ENCODE results near the gene LGALS1.
A peak's percentile ranks its signal among the peaks of the same experiment; 100 is the strongest.
"Not testable (repeated sequence)": the region's sequence is repeated elsewhere in the genome, so short reads cannot be mapped to it uniquely, and the experiment has no call there.

The LGALS1 gene

GRCh38 chr22:37639771-37640590 is 35.5 kb upstream of the LGALS1 start:
- DNase-seq, result peak; percentile 41

DNA sequence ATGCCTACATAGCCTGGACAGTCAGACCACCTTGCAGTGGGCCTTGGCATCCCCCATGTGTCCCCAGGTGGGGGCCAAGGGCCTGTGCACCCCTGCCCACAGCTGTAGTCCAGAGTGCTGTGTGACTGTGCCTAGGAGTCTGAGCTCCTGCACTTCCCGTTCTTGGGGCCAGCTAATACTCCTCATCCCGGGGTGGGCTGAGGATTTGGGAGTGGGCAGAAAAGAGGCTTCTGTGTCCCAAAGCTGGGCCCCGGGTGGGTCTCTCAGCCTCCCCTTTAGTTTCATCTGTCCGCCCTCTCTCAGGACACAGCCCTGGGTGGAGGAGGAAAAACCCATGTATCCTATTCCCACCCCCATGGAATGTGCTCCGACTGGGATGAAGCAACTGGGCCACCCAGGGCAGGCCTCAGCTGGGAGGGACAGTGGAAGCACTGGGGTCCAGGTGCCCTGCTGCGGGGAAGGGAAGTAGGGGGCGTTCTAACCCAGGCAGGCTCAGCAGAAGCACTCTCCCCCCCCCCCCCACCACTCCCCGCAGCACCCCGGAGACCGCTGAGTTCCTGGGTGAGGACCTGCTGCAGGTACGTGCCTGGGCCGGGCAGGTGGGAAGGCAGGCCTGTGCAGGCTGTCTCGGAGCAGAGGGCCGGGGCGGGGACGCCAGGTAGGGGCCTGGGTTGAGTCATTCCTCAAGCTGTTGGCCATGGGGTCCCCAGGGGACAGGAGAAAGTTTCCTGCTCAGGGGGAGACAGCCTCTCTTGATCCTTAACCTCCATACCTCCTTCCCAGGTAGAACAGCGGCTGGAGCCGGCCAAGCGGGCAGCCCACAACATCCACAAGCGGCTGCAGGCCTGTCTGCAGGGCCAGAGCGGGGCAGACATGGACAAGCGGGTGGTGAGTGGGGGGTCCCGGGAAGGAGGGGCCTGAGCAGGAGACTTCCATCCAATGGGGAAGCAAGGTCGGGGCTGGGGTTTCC is 34.6 kb upstream of the LGALS1 start:
- no peak for DNase-seq

- no peak for DNase-seq
Measured at GRCh38 chr22:37641561-37641949, 33.9 kb upstream of the LGALS1 start.

- DNase-seq, result peak; percentile 85
Measured at GRCh38 chr22:37643225-37643847, 32.1 kb upstream of the LGALS1 start.

DNA sequence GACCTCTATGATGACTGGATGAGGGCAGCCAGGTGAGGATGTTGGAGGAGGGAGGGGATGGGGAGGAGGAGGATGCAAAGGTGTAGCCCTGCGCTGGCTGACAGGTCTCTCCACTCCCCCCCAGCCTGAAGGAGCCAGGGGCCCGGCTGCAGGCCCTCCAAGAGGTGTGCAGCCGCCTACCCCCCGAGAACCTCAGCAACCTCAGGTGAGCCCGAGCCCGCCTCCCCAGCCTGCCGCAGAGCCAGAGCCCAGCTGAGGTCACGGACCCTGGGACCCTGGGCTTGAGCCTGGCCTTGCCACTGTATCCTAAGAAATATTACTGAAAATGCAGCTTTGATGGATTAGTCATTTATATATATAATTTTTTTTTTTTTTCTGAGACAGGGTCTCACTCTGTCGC is 28.1 kb upstream of the LGALS1 start:
- DNase-seq, result no peak

DNA sequence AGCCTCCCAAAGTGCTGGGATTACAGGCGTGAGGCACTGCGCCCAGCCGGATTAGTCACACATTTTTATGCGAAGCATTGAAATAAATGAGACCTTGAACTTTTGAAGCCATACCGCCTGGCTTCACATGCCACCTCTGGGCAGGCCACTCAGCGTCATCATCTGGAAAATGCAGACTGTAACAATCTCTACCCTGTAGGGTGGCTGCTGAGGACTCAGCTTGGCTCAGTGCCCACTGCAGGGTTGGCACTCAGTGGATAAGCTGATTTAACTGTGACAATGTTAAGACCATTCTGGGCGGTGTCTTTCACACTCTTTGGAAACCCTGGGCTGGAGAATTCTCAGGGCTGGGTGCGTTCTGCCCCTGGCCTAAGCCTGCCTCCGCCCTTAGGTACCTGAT is 27.5 kb upstream of the LGALS1 start:
- no peak for DNase-seq

DNA sequence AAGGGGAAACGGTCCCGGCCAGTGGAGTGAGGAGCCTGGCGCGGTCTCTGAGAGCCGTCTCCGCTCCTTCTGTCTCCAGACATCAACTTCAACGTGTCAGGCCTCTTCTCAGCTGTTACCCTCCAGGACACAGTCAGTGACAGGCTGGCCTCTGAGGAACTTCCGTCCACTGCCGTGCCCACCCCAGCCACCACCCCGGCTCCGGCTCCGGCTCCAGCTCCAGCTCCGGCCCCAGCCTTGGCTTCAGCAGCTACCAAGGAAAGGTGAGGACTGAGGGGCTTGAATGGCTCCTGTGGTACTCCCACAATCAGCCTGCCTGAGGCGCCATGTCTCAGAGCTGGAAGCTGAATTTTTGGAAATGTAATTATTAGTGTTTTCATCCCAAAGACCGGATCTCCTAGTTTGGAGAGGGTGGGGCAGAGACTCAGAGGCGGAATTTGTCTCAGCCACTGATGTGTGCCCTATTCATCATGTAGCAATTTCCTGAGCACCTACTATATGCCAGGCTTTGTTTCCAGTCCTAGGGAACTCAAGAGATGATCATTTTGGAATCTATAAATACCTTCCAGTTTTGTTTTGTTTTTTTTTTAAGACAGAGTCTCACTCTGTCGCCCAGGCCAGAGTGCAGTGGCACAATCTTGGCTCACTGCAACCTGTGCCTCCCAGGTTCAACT is 24.8 kb upstream of the LGALS1 start:
- no peak for DNase-seq

DNA sequence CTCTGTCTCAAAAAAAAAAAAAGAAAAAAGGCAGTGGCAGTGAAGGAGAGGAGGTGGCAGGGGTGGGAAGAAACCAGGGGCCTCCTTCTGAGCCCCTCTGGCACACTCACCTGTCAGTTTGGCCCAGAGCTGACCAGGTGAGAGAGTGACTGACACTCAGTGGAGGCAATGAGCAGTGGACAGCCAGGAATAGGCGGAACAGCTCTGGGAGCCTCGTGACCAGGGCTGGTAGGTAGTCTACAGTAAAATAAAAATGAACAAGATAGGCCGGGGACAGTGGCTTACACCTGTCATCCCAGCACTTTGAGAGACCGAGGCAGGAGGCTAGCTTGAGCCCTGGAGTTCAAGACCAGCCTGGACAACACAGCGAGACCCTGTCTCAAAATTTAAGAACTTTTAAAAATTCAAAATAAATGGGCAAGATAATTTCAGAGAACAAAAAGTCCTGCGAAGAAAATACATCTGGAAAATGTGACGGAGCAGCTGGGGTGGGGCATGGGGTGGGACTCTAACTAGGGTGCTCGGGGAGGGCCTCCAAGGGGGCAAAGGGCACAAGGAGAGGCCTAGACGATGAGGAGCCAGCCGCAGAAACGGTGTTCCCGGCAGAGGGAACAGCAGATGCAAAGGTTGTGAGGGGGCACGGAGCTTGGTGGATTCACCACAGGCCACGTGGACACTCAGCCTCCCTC is 20.7 kb upstream of the LGALS1 start:
- no peak for DNase-seq

GRCh38 chr22:37655252-37655563 is 20.2 kb upstream of the LGALS1 start:
- no peak for DNase-seq

DNA sequence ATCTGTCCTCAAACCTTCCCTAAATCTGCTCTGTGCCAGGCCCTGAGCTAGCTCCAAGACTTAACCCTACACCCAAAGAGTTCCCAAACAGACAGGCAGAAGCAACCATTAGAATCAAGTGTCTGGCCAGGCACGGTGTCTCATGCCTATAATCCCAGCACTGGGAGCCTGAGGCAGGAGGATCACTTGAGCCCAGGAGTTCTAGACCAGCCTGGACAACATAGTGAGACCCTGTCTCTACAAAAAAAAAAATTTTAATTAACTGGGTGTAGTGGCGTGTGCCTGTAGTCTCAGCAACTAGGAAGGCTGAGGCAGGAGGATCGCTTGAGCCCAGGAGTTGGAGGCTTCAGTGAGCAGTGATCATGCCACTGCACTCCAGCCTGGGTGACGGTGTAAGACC is 18.9 kb upstream of the LGALS1 start:
- not testable (repeated sequence) for DNase-seq

- no peak for DNase-seq
Measured at GRCh38 chr22:37657590-37658132, 17.8 kb upstream of the LGALS1 start.

GRCh38 chr22:37658133-37659065 is 17.0 kb upstream of the LGALS1 start, which contains the start of gene PDXP:
TSS of gene PDXP (plus strand) at chr22:37658723. CDS start at chr22:37658783, 60 bp downstream.
- peak; percentile 99 for DNase-seq

- DNase-seq, result no peak
Measured at GRCh38 chr22:37659066-37659896, 16.2 kb upstream of the LGALS1 start.

DNA sequence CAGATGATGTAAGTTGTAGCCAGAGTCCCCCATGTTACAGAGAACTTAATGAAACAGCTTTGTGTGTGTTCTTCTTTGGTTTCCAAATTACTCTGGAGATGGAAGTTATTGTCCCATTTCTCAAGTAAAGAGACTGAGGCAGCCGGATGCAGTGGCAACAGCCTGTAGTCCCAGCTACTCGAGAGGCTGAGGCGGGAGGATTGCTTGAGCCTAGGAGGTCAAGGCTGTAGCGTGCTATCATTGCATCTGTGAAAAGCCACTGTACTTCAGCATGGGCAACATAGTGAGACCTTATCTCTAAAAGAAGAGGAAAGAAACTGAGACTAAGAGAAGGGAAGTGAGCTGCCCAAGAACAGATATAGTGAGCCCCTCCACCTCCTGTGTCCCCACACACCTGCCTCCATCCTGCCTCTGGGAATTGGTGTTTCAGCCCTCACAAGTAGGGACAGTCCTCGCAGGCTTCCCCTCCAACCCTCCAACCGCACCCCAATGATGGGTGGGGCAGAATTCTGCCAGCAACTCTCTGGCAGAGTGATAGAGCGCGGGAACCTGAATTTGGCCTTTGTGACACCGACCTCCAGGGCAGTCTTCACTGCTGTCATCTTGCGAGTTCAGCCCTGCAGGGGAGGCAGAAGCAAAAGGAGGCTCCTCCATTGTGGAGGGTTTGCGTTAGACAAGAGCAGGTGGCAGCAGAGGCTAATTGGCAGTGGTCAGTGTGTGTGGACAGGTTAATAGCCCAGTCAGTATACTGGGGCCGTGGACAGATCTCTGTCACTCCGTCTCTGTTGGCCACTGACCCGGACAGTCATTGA is 15.3 kb upstream of the LGALS1 start:
- no peak for DNase-seq

DNA sequence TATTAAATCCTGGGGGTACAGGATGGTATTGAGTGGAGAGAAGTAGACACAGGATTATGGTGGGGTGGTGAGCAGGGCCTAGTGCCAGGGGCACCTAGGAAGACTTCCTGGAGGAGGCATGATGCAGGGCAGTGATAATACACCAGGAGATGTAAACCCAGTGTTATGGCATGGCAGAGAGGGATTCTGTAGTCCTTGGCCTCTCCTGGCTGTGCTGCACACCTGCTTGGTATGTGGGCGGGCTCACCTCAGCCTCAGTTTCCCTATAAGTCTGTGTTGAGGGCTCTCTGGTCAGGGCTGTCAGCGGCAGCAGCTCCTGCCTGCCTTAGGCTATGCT is 14.8 kb upstream of the LGALS1 start:
- DNase-seq, result no peak

DNA sequence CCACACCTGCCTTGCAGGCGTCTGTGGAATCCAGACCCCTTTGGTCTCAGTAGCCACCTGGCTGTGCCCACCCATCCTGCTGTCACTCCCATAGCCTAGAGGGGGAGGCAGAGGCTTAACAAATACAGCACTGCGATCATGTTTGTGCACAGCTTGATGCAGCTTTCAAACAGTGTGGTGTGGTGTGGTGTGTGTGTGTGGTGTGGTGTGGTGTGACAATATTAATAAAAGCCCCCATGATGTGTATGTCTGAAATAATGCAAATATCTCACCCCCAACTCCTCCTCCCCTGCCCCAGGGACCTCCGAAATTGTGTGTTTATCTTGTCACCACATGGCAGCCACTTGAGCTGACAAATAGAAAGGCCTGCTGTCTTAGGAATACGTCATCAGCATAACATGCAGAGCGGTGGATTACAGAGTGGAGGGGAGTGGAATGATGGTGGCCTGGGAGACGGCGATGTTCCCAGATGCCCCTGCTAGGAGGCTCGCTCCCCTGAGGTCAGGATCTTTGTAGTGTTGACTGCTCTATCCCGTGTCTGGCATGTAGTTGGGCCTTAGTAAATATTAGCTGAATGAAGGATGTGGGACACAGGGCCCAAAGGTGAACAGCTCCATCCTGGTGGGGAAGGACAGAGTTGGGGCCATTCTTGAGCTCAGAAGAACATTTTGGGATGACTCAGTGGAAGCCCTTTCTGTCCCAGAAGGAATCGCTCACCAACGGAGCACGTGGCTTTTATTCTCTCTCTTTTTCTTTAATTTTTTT is 14.1 kb upstream of the LGALS1 start:
- DNase-seq, result peak; percentile 52

DNA sequence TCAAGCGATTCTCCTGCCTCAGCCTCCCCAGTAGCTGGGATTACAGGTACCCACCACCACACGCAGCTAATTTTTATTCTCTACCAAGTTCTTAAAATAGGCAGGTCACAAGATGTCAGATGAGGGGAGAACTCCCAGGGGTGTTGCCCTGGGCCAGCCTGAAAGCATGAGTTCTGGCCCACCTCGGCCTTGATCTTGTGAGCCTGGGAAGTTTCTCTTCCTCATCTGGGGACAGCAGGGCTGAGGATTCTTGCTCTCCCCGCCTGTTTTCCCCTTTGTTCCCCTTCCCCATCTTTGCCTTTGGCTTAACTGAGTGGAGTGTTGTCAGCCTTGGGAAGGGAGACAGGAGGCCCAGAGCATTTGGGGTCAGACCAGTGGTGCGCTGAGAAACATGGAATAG is 13.4 kb upstream of the LGALS1 start:
- DNase-seq, result no peak

DNA sequence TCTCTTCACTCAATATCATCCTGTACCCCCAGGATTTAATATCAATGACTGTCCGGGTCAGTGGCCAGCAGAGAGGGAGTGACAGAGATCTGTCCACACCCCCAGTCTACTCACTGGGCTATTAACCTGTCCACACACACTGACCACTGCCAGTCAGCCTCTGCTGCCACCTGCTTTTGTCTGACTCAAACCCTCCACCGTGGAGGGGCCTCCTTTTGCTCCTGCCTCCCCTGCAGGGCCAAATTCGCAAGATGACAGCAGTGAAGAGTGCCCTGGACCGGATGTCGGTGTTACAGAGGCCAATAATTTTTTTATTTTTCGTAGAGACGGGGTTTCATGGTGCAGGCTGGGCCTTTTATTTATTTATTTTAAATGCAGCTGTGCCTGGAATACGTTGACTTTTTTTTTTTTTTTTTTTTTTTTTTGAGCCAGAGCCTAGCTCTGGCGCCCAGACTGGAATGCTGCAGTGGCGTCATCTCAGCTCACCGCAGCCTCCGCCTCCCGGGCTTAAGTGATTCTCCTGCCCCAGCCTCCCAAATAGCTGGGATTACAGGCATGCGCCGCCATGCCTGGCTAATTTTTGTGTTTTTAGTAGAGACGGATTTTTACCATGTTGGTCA is 11.8 kb upstream of the LGALS1 start:
- DNase-seq, result no peak

Data from CD4-positive, alpha-beta T cell treated with Interleukin-21 for 1 hour (primary cell).